Astrocyte of the cerebellum (primary cell): ENCODE results near the gene RIMS1.

Experiments used
- DNase-seq: peaks from one replicate; pipeline ENCODE4 v3.0.0-alpha.2; 2011; ENCODE audit warnings: low read depth
- H3K4me3 ChIP-seq: 2 replicates; pipeline ENCODE4 v1.5.1; 2011; ENCODE audit warnings: mild to moderate bottlenecking, low read depth, low read length, moderate library complexity
- in situ Hi-C: cut with HindIII; loops from 2 replicates; pipeline ENCODE4 v1.10.0; 2017; ENCODE audit warnings: low sequenced_read_pairs
- TF ChIP-seq, protein P1 (sequence below): IDR thresholded peaks from 2 replicates; pipeline ENCODE4 v1.5.1; 2012; ENCODE audit warnings: low read length, low read depth, moderate library complexity, mild to moderate bottlenecking; ENCODE audit errors: missing control alignments

Gene RIMS1

DNA sequence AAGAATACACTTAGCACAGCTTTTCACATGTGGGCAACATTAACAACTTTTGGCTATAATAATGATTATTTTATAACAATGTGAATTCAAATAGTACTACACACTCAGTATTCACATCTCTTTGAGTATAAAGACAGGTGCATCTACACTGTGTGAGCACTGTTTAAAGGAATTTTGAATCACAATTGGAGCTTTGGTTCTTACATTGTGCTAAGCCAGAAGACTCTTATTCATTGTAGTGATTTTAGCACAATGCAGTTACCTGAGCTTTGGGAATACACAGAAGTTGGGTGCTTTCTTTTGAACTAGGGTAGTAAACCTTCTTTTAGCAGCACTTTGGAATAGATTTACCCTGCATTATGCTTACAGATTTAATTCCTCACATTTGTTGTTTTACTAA lies 20.5 kb downstream of the RIMS1 start:
- DNase-seq, result no peak
- TF ChIP-seq, protein P1, sequence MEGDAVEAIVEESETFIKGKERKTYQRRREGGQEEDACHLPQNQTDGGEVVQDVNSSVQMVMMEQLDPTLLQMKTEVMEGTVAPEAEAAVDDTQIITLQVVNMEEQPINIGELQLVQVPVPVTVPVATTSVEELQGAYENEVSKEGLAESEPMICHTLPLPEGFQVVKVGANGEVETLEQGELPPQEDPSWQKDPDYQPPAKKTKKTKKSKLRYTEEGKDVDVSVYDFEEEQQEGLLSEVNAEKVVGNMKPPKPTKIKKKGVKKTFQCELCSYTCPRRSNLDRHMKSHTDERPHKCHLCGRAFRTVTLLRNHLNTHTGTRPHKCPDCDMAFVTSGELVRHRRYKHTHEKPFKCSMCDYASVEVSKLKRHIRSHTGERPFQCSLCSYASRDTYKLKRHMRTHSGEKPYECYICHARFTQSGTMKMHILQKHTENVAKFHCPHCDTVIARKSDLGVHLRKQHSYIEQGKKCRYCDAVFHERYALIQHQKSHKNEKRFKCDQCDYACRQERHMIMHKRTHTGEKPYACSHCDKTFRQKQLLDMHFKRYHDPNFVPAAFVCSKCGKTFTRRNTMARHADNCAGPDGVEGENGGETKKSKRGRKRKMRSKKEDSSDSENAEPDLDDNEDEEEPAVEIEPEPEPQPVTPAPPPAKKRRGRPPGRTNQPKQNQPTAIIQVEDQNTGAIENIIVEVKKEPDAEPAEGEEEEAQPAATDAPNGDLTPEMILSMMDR, result no peak
- in situ Hi-C loops, result no loop called here
- H3K4me3 ChIP-seq, result no peak overlapping the region

DNA sequence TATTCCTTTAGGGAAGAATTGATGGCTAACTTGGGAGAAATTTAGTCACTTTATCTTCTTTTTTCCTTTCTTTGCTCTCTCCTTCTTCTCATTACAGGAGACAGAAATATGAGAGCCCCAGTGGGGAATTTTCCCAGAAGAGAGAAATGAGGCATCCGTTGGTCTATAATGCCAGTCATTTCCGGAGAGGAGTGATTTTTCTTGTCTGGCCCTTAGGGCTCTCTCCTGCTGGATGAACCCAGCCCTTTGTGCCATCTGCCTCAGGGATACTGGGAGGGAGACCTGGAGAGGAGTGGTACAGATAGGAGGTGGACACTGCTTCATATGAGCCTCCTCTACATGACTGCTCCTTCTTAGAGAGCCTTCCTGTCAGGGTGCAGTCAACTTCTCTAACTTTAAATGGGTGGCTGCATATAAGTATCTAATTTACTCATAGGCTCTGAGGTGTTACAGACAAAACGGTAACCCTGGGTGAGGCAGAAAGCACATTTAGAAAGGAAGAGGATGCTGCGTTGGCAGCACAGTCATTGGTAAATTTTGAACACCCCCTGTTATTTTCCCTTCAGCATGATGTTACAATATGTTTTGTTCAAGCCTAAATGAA lies 21.9 kb downstream of the RIMS1 start:
- TF ChIP-seq, protein P1, result no peak
- H3K4me3 ChIP-seq, result no peak overlapping the region
- DNase-seq, result no peak
- in situ Hi-C loops, result no loop called here

DNA sequence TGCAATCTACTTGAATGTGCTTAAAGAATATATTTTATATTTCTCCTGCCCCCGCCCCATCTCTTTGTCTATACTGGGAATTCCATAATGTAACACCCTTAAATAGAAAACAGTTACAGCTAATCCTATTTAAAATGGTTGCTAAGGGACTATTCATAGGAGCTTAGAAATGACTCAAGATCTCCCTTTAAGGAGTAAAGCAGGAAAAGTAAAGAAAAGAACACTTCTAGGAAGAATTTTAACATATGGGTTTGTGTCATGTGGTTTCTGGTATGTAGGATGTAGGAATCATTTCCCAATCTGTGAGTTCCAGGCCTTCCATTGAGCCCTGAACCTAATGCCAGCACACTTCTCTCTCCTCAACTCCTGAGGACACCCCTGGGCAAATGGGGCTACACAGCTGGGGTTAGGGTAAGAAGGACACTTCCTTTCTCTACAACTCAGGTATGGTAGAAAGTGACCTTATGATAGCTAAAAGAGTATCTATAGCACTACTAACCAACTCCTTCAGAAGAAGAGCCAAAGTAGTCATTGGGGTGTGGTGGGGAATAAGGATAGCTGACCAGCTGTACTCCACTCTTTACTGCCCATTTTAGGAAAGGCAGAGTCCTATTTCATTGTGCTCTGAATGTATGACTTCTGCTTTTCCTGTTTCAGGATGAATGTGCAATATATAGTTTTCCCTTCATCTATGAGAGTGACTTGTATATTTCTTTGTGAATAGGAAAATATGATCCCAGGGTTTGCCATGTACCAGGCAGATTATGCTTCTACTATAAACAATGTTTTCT lies 27.3 kb downstream of the RIMS1 start:
- in situ Hi-C loops, result no loop called here
- no peak for DNase-seq
- no peak overlapping the region for H3K4me3 ChIP-seq
- TF ChIP-seq, protein P1, result no peak

DNA sequence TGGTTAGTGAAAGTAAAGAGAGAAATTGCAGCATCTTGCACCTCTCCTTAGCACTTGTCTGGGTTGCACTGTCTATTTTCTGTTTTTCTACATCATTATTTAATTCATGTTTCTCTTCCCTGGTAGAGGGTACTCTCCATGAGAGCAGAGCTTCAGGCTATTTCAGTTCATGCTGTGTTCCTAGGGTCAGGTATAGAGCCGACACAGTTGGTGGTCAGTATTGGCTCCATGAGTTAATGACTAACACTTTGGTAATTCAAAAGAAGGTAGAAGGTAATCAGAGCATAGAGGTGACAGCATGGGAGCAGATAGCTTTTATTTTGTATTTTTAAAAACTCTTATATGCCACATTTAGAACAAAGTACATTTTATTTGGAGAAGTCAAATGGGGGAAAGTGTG lies 42.7 kb downstream of the RIMS1 start:
- TF ChIP-seq, protein P1, result no peak
- in situ Hi-C loops, result no loop called here
- H3K4me3 ChIP-seq, result no peak overlapping the region
- no peak for DNase-seq

DNA sequence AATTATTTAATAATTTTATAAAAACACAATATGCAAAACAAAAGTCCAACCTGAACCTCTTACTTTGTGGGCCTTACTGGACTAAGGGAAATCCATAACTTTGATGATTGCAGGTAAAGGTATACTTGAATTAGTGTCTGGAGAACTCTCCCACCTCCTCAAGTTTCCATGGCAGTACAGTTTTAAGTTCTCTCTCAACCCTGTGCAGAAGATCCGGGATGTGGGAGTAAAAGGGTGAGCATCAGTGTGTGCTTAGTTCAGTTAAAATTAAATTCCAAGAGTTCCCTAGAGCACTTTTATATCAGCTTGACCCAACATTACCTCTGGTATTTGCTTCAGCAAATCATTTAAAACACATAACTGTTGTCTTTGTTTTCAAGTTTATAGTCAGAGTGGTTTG lies 47.5 kb downstream of the RIMS1 start:
- in situ Hi-C loops, result no loop called here
- DNase-seq, result no peak
- H3K4me3 ChIP-seq, result no peak overlapping the region
- TF ChIP-seq, protein P1, result no peak

DNA sequence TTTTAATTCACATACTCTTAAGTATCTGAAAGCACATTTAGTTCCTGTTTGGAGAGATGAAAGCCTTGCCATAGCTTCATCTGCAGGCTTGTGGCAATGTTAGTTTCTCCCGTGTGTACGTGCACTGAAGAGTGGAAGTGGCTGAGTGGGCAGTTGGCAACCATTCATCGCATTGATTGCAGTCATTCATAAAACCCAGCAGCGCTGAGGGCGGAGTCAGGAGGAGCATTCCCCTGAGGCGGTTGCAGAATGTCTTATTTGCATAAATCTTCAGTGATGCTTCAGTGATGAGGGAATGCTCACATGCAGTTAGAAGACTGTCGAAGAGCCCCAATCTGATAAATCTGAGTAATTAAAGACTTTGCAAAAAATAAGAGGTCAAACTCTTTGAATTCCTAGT lies 79.1 kb downstream of the RIMS1 start:
- no peak overlapping the region for H3K4me3 ChIP-seq
- TF ChIP-seq, protein P1, result no peak
- no peak for DNase-seq
- in situ Hi-C loops, result no loop called here
